ENCODE results near the gene CD300LD.

DNA sequence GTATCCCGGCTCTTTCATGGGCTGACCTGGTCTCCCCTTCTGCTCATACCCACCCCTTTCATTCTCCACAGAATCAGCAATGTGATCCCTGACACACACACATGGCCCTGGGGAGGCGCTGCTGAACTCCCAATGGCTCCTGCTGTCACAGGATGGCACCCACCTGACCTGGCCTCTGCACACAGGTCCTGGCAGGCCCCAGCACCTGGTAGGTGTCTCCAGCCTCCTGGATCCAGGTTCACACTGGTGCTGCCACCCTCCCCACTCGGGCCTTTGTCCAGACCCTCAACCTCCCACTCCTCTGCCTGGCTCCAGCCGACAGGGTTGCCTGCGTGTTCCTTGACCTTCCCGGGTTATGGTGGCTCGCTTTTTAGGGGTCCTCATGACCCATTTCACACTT lies 44.8 kb downstream of the CD300LD start:
- TF ChIP-seq, protein P1, sequence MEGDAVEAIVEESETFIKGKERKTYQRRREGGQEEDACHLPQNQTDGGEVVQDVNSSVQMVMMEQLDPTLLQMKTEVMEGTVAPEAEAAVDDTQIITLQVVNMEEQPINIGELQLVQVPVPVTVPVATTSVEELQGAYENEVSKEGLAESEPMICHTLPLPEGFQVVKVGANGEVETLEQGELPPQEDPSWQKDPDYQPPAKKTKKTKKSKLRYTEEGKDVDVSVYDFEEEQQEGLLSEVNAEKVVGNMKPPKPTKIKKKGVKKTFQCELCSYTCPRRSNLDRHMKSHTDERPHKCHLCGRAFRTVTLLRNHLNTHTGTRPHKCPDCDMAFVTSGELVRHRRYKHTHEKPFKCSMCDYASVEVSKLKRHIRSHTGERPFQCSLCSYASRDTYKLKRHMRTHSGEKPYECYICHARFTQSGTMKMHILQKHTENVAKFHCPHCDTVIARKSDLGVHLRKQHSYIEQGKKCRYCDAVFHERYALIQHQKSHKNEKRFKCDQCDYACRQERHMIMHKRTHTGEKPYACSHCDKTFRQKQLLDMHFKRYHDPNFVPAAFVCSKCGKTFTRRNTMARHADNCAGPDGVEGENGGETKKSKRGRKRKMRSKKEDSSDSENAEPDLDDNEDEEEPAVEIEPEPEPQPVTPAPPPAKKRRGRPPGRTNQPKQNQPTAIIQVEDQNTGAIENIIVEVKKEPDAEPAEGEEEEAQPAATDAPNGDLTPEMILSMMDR (IDR thresholded peaks at IDR 0.05; ENCODE audit: low read length), result no peak
- TF ChIP-seq EZH2 (optimal IDR thresholded peaks at IDR 0.05; ENCODE audit: low read depth, low read length) (no peak), EZH2phosphoT487 (IDR thresholded peaks at IDR 0.05; ENCODE audit: low read length) (no peak)

Data from MM.1S (cell line).